Sigmoid colon (tissue), 7 donors: ENCODE results near the gene GRIK1. TPM values are rescaled to one million over a fixed set of nuclear protein-coding genes. Genes with fewer than 3 reads are reported as not detected.

Source experiments
- DNase-seq: peaks from one replicate; pipeline ENCODE4 v3.0.0-alpha.2; 2019
- H3K27ac ChIP-seq, 4 donors: fragments of 200-600 bp; sonication (generic); one replicate each; pipeline ENCODE4 v1.5.1; 2016 to 2019; ENCODE audit warnings: mild to moderate bottlenecking in 1 of 4
- H3K27me3 ChIP-seq, 3 donors: fragments of 200-600 bp; sonication (generic); one replicate each; pipeline ENCODE4 v1.5.1; 2019; ENCODE audit warnings: mild to moderate bottlenecking in 1 of 3
- H3K36me3 ChIP-seq, 4 donors: fragments of 200-600 bp; sonication (generic); one replicate each; pipeline ENCODE4 v1.5.1; 2016 to 2019
- H3K4me1 ChIP-seq, 4 donors: fragments of 200-600 bp; sonication (generic); one replicate each; pipeline ENCODE4 v1.5.1; 2017 to 2019
- H3K4me3 ChIP-seq, 4 donors: fragments of 200-600 bp; sonication (generic); one replicate each; pipeline ENCODE4 v1.5.1; 2017 to 2019; ENCODE audit warnings: mild to moderate bottlenecking in 2 of 4, moderate library complexity in 1 of 4
- H3K9me3 ChIP-seq, 4 donors: fragments of 200-600 bp in 3 of 4; sonication (generic) in 3 of 4; one replicate each; pipeline versions ENCODE4 v1.5.1 to v1.6.1; 2013 to 2019
- EP300 ChIP-seq, 4 donors: sonication (generic); formaldehyde crosslinking; IDR thresholded peaks; one replicate each; pipeline ENCODE4 v1.6.1; 2017; ENCODE audit warnings: antibody characterized with exemption in 4 of 4
- POLR2A ChIP-seq, 2 donors: fragments of 450-650 bp; IDR thresholded peaks; one replicate each; pipeline ENCODE4 v1.6.1; 2016; ENCODE audit warnings: antibody characterized with exemption in 2 of 2, mild to moderate bottlenecking in 2 of 2, moderate library complexity in 2 of 2
- POLR2AphosphoS5 ChIP-seq, 4 donors: sonication (generic); formaldehyde crosslinking; IDR thresholded peaks; one replicate each; pipeline ENCODE4 v1.6.1; 2017; ENCODE audit warnings: antibody characterized with exemption in 4 of 4
- WGBS, 2 donors: extraction: QIAGEN DNeasy Blood & Tissue Kit; methylation state at CpG; one replicate each; pipeline ENCODE4 v1.1.7; 2013; 5-methylcytosine and 5-hydroxymethylcytosine counted together
- intact Hi-C: fragments of 100-400 bp; cut with DNase I; formaldehyde crosslinking; loops from one replicate; pipeline ENCODE4 v1.15.1; 2023
- polyA plus RNA-seq, 3 donors: library from polyadenylated mRNA; stranded (reverse); fragments of 200-250 nt; gene quantifications; one replicate each; pipeline ENCODE4 v1.2.3, GENCODE V29; 2013
- total RNA-seq, 4 donors: library from RNA; depleted of rRNA; stranded (reverse); fragments of >200 nt; gene quantifications; one replicate each; pipeline ENCODE4 v1.1.0, GENCODE V29; 2016
- TF ChIP-seq, protein P1 (sequence below), 4 experiments: fragments of 450-650 bp in 3 of 4; fragments of 200-600 bp in 1 of 4; IDR thresholded peaks; one replicate each; pipeline ENCODE4 v1.5.1; 2016 to 2019; ENCODE audit warnings: antibody characterized with exemption in 4 of 4, mild to moderate bottlenecking in 3 of 4, moderate library complexity in 2 of 4
- donor health status: healthy with polysubstance abuse.
- donor health status: Bipolar disorder and iron deficiency.
- donor health status: healthy.

GRIK1 gene
- total and polyA plus RNA-seq, 7 donors: under 0.01 to 0.49 (median 0.13) TPM; not detected in 4

DNA sequence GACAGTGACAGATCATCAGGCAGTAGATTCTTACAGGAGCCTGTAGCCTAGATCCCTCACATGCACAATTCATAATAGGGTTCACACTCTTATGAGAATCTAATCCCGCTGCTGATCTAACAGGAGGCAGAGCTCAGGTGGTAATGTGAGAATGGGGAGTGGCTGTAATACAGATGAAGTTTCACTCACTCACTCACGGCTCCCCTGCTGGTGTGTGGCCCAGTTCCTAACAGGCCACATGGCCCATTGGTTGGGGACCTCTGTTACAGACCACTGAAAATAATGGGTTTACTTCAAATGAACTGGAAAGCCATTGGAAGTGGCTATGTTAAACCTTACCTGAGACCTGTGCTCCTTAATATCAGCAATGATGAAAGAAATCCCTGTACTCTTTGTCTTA lies 151.0 kb downstream of the GRIK1 start:
- H3K27me3 ChIP-seq: no peaks in the 10 kb centered on the region
- DNase-seq: no peak
- no peaks in the 10 kb centered on the region for H3K36me3 ChIP-seq
- TF ChIP-seq, protein P1, sequence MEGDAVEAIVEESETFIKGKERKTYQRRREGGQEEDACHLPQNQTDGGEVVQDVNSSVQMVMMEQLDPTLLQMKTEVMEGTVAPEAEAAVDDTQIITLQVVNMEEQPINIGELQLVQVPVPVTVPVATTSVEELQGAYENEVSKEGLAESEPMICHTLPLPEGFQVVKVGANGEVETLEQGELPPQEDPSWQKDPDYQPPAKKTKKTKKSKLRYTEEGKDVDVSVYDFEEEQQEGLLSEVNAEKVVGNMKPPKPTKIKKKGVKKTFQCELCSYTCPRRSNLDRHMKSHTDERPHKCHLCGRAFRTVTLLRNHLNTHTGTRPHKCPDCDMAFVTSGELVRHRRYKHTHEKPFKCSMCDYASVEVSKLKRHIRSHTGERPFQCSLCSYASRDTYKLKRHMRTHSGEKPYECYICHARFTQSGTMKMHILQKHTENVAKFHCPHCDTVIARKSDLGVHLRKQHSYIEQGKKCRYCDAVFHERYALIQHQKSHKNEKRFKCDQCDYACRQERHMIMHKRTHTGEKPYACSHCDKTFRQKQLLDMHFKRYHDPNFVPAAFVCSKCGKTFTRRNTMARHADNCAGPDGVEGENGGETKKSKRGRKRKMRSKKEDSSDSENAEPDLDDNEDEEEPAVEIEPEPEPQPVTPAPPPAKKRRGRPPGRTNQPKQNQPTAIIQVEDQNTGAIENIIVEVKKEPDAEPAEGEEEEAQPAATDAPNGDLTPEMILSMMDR (IDR thresholded peaks at IDR 0.05): no peak
- TF ChIP-seq POLR2AphosphoS5 (IDR thresholded peaks at IDR 0.05) (no peak), EP300 (IDR thresholded peaks at IDR 0.05) (no peak), POLR2A (IDR thresholded peaks at IDR 0.05) (no peak)
- H3K9me3 ChIP-seq: no peaks in the 10 kb centered on the region
- intact Hi-C loops: no loop called here
- H3K4me1 ChIP-seq: no peaks in the 10 kb centered on the region
- H3K4me3 ChIP-seq: no peak overlapping the region
- H3K27ac ChIP-seq: no peak overlapping the region
- 68 to 85% methylated on average over 2 of the region's 2 CpGs for WGBS, 2 donors

DNA sequence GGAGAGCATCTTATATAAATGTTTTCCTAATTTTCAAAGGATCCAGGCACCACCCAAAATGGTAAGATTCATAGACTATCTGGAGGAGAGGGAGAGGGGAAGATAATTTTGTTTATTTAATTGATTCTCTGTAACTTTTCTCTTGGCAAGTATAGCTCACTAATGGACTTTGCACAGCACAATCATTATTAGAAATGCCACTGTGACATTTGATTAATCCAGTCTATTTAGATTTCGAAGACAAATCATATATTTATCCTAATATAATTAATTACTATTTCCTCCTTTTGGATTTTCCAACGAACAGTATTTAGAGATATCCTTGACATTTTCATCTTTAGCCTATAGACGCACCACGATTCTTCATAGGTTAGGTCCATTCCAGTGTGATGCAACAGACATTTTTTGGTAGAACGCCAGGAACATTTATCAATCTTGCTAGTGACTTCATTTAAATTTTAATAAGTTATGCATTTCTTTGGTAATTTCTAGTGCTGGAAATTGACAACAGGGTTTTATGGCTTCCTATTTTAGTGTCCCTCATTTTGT lies 152.4 kb downstream of the GRIK1 start:
- no peak for DNase-seq
- TF ChIP-seq POLR2A (IDR thresholded peaks at IDR 0.05) (no peak), EP300 (IDR thresholded peaks at IDR 0.05) (no peak), POLR2AphosphoS5 (IDR thresholded peaks at IDR 0.05) (no peak)
- TF ChIP-seq, protein P1 (IDR thresholded peaks at IDR 0.05): no peak

DNA sequence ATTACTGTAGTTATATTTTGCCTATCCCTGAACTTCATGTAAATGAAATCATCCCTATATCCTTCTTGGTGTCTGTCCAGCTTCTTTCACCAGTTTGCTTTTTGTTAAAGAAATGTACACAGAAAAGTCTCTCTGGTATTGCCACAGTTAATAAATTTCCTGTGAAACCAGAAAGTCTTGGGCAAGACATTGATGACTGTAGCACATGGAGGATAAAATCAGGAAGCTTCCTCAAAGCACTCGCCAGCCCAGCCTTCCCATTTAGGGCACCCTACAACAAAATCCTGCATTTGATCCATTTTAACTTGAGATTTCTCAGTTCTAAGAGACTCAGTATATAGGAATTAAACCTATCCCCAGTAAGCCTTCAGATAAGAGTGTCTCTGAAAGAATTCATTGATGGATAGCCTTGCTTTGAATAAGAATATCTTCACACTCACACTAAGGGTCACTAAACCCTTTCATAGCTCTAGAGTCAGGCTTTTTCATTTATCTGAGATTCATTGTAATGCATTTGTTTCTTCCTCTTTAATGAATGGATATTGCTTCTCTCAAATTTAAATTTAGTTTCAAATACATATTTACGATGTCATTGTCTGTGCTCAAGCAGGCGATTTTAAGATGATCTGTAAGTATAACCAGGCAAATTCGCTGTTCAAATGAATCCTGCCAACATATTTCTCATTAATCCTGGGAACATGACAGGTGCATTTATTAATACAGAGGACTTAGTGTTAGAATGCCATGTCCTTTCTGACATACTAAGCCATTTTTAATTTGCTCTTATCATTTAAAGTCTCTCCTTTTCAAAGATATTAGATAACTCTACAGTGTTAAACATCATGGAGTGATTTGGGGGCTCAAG lies 153.1 kb downstream of the GRIK1 start:
- DNase-seq: no peak
- TF ChIP-seq EP300 (IDR thresholded peaks at IDR 0.05) (no peak), POLR2AphosphoS5 (IDR thresholded peaks at IDR 0.05) (no peak), POLR2A (IDR thresholded peaks at IDR 0.05) (no peak)
- TF ChIP-seq, protein P1 (IDR thresholded peaks at IDR 0.05): no peak
- Histone ChIP-seq H3K27ac (no peak overlapping the region), H3K4me3 (no peak overlapping the region), H3K9me3 (no peaks in the 10 kb centered on the region), H3K36me3 (no peaks in the 10 kb centered on the region), H3K27me3 (no peaks in the 10 kb centered on the region), H3K4me1 (no peaks in the 10 kb centered on the region)
- intact Hi-C loops: no loop called here
- 81 to 87% methylated on average over 4 of the region's 4 CpGs for WGBS, 2 donors

More for the DNA sequence above, 152.4 kb downstream of the GRIK1 start:
- no peak overlapping the region for H3K27ac ChIP-seq
- H3K27me3 ChIP-seq: no peaks in the 10 kb centered on the region
- H3K36me3 ChIP-seq: no peaks in the 10 kb centered on the region
- WGBS, 2 donors: 84 to 89% methylated on average over 5 of the region's 5 CpGs
- H3K9me3 ChIP-seq: no peaks in the 10 kb centered on the region
- no peaks in the 10 kb centered on the region for H3K4me1 ChIP-seq
- intact Hi-C loops: no loop called here
- H3K4me3 ChIP-seq: no peak overlapping the region

DNA sequence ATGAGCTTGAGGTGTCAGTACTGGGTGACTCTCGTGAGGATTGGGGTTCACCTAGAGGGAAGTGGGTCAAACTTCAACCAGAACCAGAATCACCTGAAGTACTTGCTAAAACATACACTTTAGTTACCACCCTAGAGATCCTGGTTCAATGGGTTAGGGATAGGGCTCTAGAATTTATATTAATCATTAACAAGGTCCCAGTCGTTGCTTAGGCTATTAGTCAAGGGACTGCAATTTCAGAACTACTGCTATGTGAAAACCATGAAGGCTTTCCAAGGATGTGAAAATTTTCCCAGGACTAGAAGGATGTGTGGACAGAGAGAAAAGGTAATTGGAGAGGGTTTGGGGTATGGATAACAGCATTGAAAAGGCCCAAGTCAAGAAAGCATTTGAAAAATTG lies 162.6 kb downstream of the GRIK1 start:
- no peak overlapping the region for H3K4me3 ChIP-seq
- 60 to 79% methylated on average over 2 of the region's 2 CpGs for WGBS, 2 donors
- H3K27me3 ChIP-seq: no peaks in the 10 kb centered on the region
- no peaks in the 10 kb centered on the region for H3K4me1 ChIP-seq
- TF ChIP-seq EP300 (IDR thresholded peaks at IDR 0.05) (no peak), POLR2AphosphoS5 (IDR thresholded peaks at IDR 0.05) (no peak), POLR2A (IDR thresholded peaks at IDR 0.05) (no peak)
- TF ChIP-seq, protein P1 (IDR thresholded peaks at IDR 0.05): no peak
- DNase-seq: no peak
- H3K9me3 ChIP-seq: no peaks in the 10 kb centered on the region
- H3K36me3 ChIP-seq: no peaks in the 10 kb centered on the region
- no peak overlapping the region for H3K27ac ChIP-seq
- intact Hi-C loops: no loop called here
